GM18526 (cell line): ENCODE results near the gene IL10RB.

Experiments
- POLR2A ChIP-seq: IDR thresholded peaks from 3 replicates; pipeline ENCODE4 v1.6.1; 2011; ENCODE audit not compliant: insufficient read length; ENCODE audit errors: extremely low read depth

The IL10RB gene

DNA sequence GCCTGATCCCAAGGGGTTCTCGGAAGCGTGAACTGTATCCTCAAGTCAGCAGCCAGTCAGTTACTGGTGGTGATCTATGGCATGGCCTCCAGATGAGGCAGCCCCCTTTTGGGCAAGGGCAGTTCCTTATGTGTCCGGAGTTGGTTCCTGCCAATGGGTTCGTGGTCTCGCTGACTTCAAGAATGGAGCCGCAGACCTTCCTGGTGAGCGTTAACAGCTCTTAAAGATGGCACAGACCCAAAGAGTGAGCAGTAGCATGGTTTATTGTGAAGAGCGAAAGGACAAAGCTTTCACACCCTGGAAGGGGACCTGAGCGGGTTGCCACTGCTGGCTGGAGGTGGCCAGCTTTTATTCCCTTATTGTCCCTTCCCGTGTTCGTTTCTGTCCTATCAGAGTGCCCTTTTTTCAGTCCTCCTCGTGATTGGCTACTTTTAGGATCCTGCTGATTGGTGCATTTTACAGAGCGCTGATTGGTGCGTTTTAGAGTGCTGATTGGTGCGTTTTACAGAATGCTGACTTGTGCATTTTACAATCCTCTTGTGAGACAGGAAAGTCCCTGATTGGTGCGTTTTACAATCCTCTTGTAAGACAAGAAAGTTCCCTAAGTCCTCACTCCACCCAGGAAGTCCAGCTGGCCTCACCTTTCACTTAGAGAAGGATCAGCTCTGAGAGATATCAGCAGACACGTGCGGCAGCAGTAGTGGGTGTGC lies 8.9 kb upstream of the IL10RB start:
- no peak for TF ChIP-seq POLR2A

DNA sequence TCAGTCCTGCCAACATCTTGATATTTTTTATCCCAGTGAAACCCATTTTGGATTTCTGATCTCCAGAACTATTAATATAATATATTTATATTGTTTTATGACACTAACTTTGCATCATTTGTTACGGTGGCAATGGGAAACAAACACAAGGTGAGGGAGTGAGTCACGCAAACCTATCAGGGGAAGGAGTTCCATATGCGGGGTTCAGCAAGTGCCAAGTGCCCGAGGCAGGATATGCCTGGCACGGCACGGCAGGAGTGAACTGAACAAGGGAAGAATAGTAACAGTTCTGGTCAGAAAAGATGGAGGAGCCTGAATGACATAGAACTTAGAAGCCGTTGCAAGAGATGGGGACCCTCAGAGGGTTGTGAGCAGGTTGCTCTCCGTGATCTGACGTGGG lies 7.7 kb upstream of the IL10RB start:
- TF ChIP-seq POLR2A, result no peak

DNA sequence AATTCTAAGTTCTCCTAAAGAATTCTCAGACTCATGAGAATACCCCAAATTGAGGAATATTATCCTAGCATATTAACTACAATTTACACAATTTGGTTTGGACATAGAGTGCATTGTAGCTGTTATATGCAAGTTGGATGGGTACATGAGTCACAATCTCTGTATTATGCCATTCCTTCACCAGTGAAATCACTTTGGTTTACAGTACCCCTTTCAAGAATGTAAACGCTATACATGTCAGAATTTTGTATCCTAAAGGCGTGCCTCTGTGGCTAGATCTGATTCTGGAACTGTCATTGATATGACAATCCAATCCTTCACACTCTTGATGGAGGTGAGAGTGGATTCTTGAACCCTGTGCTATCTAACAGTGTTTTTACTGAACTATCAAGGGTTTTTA lies 6.7 kb upstream of the IL10RB start:
- TF ChIP-seq POLR2A, result no peak

DNA sequence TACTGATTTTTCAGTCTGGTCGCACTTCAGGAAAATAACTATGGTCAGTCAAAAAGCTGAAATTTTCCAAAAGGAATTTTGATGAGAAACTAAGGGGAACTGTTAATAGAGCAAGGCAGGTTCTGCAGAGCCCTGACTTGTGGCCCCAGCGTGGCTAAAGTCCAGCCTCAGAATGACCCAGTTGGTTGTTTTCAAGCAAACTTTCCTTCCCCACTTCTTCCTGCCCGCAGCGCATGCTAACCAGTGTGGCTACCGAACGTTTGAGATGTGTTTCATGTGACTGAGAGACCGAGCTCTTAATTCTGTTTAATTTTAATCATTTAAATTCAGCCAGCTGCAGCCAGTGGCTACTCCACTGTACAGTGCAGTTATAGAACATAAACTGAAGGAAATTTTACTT lies 6.2 kb upstream of the IL10RB start:
- TF ChIP-seq POLR2A, result no peak

DNA sequence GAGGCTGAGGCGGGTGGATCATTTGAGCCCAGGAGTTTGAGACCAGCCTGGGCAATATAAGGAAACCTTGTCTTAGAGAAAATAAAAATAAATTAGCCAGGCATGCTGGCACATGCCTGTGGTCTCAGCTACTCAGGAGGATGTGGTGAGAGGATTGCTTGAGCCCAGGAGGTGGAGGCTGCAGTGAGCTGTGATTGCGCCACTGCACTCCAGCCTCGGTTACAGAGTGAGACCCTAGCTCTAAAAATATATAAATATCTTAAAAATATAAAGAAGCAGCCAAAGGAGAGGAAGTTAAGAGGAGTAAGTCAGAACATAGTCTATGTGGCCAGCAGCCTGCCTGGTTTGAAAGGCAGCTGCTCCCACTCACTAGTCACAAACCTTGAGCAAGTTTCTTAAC lies 4.5 kb upstream of the IL10RB start:
- no peak for TF ChIP-seq POLR2A

DNA sequence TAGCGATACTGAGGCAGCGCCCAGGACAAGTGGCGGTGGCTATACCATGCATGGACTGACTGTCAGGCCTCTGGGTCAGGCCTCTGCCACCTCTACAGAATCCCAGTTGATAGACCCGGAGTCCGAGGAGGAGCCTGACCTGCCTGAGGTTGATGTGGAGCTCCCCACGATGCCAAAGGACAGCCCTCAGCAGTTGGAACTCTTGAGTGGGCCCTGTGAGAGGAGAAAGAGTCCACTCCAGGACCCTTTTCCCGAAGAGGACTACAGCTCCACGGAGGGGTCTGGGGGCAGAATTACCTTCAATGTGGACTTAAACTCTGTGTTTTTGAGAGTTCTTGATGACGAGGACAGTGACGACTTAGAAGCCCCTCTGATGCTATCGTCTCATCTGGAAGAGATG lies 3.2 kb upstream of the IL10RB start:
- no peak for TF ChIP-seq POLR2A

DNA sequence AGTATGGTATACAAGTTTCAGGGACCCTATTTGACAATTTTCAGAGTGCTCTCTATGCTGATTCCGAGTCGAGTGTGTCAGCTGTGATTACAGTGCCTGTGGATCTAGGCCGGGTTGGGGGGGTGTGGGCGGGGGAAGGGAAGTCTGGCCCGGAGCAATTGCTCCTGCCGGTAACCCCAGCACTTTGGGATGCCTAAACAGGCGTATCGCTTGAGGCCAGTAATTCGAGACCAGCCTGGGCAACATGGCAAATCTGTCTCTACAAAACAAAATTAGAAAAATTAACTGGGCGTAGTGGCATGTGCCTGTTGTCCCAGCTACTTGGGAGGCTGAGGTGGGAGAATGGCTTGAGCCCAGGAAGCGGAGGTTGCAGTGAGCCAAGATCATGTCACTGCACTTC lies 1.6 kb upstream of the IL10RB start:
- no peak for TF ChIP-seq POLR2A

DNA sequence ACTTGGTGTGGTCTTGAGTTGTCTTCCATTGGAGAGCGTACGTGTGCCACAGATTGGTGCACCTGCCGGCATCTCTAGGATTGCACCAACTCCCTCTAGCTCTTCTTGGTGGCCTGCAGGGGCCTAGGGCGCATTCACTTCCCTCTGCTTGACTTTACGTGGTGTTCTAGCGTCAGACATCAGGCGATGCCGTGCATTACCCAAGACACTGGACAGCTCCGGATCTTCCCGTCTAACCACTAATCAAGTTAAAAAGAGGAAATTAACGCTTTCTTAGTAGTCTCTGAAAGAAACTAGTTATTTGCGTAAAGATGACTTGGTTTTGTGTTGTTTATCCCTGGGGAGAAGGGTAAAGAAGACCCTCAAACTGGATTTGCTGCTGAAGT lies 510 bp upstream of the IL10RB start:
- no peak for TF ChIP-seq POLR2A

DNA sequence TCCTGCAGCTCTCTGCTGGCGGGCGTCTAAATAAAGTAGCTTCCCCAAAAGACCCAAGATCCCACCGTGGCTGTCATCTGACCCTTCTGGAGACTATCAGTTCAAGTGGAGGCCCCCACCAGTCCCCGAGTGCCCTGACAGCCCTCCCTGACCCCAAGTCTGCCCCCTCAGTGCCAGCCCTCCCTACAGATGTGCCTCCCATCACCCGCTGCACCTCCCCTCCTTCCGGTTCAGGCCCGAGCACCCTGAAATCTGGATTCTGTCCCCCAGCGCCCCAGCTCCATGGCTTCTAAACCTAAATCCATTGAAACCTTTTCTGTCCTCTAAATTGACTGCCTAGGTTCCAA lies 595 bp downstream of the IL10RB start:
- TF ChIP-seq POLR2A, result no peak

DNA sequence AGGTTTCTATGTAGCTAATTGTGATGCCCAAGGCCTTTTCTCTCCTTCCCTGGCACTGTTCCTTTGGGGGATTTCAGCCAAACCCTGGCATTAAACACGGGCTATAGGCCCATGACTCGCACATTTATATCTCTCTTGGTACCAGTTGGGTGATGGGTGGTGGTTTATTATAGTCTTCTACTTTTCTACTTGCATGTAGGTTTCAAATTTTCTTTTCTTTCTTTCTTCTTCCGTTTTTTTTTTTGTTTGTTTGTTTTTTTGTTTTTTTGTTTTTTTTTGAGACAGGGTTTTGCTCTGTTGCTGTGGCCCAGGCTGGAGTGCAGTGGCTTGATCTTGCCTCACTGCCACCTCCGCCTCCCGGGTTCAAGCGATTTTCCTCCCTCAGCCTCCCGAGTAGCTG lies 1.1 kb downstream of the IL10RB start:
- TF ChIP-seq POLR2A, result no peak

DNA sequence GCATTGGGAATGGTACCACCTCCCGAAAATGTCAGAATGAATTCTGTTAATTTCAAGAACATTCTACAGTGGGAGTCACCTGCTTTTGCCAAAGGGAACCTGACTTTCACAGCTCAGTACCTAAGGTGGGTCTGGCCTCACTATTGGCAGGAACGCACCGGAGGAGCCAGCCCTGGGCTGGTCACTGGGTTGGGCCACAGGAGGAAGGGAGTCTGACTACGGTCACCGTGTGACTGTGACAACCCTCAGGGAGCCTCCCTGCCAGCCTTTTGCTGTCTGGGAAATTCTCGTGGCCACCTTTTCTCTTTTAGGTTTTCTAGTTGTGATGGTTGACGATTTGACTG lies 2.2 kb downstream of the IL10RB start:
- no peak for TF ChIP-seq POLR2A

DNA sequence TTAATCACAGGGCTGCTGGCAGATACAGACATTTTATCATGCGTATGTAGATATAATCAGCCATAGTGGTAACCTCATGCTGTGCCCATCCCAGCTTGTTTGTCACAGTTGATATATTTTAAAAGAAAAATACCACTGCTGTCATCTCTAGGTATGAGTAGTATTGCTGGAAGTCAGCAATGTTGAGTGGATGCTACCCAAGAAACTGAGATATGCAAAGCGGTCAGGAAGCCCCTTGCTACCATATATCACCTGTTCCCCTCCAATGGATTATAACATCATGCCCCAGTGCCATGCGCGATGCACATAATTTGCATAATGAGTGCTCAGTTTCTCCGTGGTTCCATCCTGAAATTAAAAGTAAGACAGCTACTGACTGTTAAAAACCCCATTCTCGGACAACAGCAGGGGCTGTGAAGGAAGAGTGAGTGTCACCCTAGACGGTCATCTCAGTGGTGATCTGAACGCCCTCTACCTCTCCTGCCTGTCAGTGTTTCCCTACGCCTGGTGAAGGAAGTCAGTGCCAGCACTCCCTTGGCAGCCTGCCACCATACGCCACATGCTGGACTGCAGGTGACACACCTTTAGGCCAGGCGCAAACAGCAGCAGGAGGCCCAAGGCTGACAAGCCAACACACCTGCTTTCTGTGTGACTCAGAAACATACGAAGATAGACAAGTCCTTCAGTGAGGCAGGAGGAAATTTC lies 2.7 kb downstream of the IL10RB start:
- peak; percentile 26 for TF ChIP-seq POLR2A

DNA sequence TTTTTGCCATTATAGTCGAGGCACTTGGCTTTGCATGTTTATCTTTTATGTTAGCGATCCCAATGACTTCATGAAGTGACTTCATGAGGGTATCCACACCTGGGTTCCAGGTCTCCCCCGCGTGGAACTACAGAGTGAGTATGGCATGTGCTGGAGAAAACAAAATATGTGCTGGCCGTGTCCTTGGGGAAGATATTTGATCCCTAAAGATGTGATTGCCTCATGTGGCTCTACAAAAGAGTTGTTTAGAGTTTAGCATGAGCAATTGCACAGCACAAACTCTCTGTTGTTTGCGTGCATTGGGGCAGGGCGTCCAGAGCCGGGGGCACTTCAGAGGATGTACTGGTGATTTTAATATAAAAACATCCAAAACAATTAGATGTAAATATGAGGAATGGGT lies 4.8 kb downstream of the IL10RB start:
- TF ChIP-seq POLR2A, result no peak

DNA sequence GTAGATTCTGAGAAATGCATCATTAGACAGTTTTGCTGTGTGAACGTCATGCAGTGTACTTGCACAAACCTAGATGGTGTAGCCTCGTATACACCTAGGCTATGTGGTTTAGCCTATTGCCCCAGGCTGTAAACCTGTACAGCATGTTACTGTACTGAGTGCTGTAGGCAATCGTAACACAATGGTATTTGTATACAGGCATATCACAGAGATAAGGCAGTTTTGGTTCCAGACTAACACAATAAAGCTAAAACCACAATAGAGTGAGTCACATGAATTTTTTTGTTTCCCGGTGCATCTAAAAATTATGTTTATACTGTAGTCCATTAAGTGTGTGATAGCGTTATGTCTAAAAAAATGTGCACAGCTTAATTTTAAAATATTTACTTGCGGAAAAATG lies 6.9 kb downstream of the IL10RB start:
- no peak for TF ChIP-seq POLR2A

DNA sequence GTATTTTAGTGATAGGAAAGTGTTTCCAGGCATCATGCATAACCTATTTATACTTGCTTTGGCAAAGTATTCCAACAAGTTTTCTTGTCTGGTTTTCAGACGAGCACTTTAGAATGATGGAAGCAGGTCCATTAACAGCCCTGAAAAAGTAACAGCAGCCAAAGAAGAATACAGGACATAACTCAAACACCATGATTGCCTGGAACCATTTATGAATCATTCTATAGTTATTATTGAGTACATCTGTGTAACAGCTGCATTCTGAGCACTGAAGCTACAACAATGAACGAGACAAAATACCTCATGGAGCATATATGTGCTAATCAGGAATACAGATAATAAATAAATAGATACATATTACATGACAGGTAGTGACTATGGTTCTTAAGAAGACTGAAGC lies 12.6 kb downstream of the IL10RB start:
- no peak for TF ChIP-seq POLR2A

DNA sequence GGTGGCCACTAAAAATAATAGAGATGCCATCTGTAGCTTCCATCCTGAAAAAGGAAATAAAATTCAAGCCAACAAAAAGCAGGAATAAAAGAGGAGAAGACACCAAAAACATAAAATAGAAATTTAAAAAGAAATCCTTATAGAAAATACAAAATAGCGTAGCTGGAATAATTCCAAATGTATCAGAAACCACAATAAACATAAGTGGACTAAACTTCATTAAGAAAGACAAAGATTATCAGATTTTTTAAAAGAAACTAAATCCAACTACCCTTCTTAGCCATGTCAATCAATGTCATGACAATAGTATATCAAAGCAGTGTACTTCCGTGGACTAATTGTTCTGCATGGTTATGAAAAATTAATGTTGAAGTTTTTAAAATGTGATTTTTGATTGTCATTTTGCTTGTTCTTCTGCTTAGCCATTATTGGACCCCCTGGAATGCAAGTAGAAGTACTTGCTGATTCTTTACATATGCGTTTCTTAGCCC lies 13.2 kb downstream of the IL10RB start:
- no peak for TF ChIP-seq POLR2A

DNA sequence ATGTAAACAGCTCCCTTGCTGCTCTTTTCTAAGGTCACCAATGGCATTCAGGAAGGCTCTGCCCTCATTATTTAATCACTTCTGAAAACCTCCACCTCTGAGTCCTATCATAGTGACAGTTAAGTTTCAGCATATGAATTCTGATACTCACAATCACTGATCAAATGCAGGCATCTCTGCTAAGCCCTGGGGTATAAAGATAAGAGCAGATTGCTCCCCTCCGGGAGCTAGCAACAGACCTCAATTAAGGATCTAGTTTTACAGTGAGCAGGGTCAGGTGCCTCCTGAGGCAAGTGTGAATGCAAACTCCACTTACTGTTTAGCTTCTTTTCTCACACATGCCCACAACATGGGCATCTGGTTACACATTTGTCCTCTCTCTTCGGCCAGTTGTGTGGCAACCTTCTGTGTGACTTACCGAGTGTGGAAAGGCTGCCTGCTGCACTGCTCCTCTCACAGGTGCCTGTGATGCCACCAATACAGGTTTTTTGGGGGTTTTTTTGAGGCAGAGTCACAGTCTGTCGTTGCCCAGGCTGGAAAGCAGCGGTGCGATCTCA lies 15.0 kb downstream of the IL10RB start:
- TF ChIP-seq POLR2A, result no peak
